T1000 (cell line): ENCODE results near the gene ANAPC15.
A peak's percentile ranks its signal among the peaks of the same experiment; 100 is the strongest.

ENCODE experiments used
- DNase-seq: peaks from one replicate; lab custom pipeline; 2025; ENCODE audit warnings: mixed read lengths; lab: John Stamatoyannopoulos, UW

The ANAPC15 gene

DNA sequence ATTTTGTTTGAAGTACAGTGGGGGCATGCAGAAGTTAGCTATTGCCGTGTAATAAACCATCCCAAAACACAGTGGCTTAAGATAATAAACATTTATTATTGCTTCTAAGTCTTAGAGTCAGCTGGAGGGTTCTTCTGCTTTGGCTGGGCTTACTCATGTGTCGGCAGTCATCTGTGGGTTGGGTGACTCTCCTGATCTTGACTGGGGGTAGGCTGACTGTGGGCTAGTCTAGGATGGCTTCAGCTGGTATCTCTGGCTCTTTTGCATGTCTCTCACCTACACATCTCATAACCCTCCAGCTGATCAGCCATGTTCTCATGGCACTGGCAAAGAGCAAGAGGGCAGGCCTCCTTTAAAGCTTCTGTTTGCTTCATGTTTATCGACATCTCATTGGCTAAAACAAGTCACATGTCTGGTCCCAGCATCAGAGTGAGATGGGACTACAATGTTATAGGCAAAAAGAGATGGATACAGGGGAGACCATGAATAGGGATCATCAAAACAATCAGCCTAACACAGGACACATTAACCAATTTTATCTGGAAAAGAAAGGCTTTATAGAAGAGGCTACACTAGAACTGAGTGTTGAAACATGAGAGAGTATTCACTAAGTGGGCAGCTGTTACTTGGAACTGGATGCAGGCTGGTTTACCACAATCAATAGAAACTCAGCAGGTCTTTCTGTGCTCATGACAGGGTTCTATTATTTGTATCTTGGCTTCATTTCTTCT is 26.7 kb downstream of the ANAPC15 start:
- DNase-seq = no peak

GRCh38 chr11:72084965-72085364 is 27.5 kb downstream of the ANAPC15 start:
- no peak for DNase-seq

- DNase-seq = no peak
Observed at GRCh38 chr11:72084076-72084475, 28.4 kb downstream of the ANAPC15 start.

- DNase-seq = no peak
Observed at GRCh38 chr11:72083414-72083813, 29.1 kb downstream of the ANAPC15 start.

GRCh38 chr11:72081821-72082453 is 30.6 kb downstream of the ANAPC15 start:
- no peak for DNase-seq

GRCh38 chr11:72081184-72081644 is 31.3 kb downstream of the ANAPC15 start:
- no peak for DNase-seq

- DNase-seq = peak; percentile 99
Observed at GRCh38 chr11:72080326-72081183, 31.9 kb downstream of the ANAPC15 start, which contains the start of the genes LRRC51 and NUMA1. LRRC51 (plus strand) TSS chr11:72080850; CDS start chr11:72089084, 8,234 bp downstream. NUMA1 (minus strand) TSS chr11:72080542; CDS start chr11:72035943, 44,599 bp downstream.

DNA sequence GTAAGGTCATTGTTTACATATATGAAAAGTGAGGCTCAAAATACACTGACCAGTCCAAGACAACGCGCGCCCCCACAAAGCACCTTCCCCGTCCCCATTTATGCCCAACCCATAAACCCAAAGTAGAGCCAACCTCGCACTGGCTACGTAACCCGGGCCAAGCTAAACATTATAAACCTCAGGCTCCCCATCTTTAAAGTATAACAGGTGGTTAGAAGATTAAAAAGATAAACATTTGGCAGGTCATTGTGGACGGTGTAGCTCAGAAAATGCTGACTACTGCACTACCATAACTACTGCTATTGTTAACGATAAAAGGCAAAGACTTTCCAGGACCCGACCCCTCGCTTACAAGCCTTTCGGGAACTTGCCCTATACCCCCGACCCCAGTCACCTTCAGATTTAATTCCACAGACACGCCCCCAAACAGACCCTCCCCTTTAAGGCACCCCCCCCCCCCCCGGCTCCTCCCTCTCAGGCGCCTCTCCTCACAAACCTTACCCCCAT is 32.6 kb downstream of the ANAPC15 start:
- DNase-seq = no peak

DNA sequence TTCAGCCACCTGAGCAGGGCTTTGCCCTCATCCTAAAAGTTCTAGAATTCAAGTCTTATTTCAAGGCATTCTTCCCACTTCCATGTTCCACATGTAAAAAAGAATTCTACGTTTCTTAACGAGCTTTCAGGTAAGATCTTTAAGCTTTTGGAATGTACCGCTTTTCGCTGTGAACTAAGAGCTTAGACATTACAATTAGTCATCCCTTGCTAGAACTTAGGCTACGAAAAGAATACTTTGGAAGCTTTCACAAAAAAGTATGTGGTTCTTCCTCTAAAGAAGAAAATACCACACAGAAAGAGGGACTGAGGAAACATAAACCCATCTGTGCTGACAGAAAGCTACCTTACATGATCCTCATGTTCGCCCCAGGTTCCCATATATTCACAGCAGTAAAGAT is 34.0 kb downstream of the ANAPC15 start:
- no peak for DNase-seq

GRCh38 chr11:72075756-72076155 is 36.7 kb downstream of the ANAPC15 start:
- DNase-seq = no peak

DNA sequence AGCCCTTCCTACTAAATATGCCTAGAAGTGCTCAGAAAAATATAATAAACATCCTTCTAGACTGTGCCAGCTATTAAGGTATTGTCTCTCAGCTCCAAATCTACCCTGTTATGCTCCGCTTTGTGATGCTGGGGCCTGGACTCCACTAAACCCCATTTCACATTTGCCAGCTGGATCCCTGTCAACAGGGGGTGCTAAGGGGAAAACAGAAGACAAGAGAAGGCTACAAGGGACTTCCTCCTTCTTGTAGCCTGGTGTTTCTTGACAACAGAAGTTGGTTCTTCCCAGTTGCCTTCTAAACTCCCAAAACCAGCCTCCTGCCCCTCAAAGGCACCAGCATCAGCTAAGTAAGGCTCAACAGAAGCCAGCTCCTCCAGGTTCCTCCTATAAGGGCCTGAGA is 37.4 kb downstream of the ANAPC15 start:
- DNase-seq = no peak

- DNase-seq = peak; percentile 11
Observed at GRCh38 chr11:72072348-72072747, 40.1 kb downstream of the ANAPC15 start.

- no peak for DNase-seq
Observed at GRCh38 chr11:72070491-72070890, 42.0 kb downstream of the ANAPC15 start.

- DNase-seq = peak; percentile 39
Observed at GRCh38 chr11:72069787-72070251, 42.7 kb downstream of the ANAPC15 start.

DNA sequence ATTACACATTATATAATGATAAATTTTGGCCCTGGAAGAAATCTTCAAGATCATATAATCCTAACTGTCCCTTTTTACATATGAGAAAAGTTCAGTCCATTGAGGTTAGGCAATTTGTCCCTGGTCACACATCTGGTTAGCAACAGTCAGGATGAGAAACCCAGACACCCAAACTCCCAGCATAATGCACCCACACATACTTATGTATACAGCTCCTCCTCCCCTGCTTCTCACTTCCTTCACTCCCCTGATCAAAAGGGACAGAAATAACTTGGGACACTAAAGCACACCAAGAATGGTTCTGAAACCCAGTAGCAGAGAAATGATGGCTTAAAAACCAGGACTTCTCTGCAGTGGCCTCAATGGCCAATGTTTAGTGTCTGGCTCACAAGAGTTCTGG is 43.3 kb downstream of the ANAPC15 start:
- no peak for DNase-seq

DNA sequence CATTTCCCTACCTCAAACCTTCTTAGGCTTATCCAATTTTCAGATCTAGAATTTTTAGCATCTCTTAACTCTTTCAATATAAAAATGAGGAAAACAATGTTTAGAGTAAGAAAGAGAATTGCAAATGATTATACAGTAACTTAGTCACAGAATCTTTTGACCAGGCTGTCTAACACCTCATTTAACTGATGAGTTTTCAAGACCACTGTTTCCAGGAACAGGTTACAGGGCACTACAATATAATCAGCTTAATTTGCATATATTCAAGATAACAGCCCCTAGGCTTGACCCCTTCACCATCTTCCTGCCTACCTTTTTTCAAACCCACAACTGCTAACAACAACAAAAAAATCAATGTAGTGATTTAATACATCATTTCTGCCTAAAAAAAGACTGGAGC is 44.8 kb downstream of the ANAPC15 start:
- no peak for DNase-seq

- no peak for DNase-seq
Observed at GRCh38 chr11:72067266-72067665, 45.2 kb downstream of the ANAPC15 start.

DNA sequence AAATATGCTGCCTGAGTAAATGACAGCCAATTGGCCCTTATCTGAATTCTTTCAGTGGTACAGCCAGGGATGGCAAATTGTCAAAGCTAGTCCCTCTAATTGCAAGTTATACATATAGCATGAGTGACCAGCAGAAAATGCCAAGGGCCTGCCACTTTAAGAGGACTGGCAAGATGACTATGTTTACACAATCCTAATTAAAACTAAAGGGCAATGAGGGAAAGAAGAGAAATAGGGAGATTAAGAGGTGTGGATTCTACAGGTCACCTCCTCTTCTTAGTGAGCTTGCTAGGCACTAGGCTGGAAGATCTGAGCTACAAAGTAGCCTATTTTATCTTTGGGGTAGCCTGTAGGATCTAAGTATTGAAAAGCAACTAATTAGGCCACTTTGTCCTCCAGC is 45.6 kb downstream of the ANAPC15 start:
- no peak for DNase-seq

- no peak for DNase-seq
Observed at GRCh38 chr11:72061739-72062396, 50.6 kb downstream of the ANAPC15 start.
